Keratinocyte (primary cell): Measurements from ENCODE around the gene PLA2G6. TPM values are rescaled to one million over a fixed set of nuclear protein-coding genes. Genes with fewer than 3 reads are reported as not detected.

Experiments
- DNase-seq: peaks from one replicate; pipeline ENCODE4 v3.0.0-alpha.2; 2011; ENCODE audit warnings: low read depth, missing footprints, low spot score
- FAIRE-seq: peaks from 2 replicates; lab custom pipeline; 2011; peaks lifted over from hg19 to GRCh38; lab: Jason Lieb, UNC
- H2AFZ ChIP-seq: 2 replicates; pipeline ENCODE4 v1.6.0; 2012; ENCODE audit warnings: low read length, control low read depth, inconsistent platforms; ENCODE audit not compliant: control insufficient read depth
- H3K27ac ChIP-seq: 2 replicates; pipeline ENCODE4 v1.5.1; 2011; ENCODE audit warnings: low read length; ENCODE audit not compliant: control insufficient read depth, insufficient read depth
- H3K27me3 ChIP-seq: 3 replicates; pipeline ENCODE4 v1.6.0; 2011; ENCODE audit warnings: low read length; ENCODE audit not compliant: control insufficient read depth, insufficient read depth; ENCODE audit errors: extremely low read depth
- H3K36me3 ChIP-seq, 2 experiments: 2 replicates in 1 of 2; 3 replicates in 1 of 2; pipeline ENCODE4 v1.5.1; 2011; ENCODE audit warnings: low read length in 2 of 2, mild to moderate bottlenecking in 1 of 2; ENCODE audit not compliant: control insufficient read depth in 2 of 2, insufficient read depth in 2 of 2; ENCODE audit errors: extremely low read depth in 1 of 2
- H3K4me1 ChIP-seq: 3 replicates; pipeline ENCODE4 v1.5.1; 2011; ENCODE audit warnings: low read length; ENCODE audit not compliant: control insufficient read depth, insufficient read depth; ENCODE audit errors: extremely low read depth
- H3K4me2 ChIP-seq: 3 replicates; pipeline ENCODE4 v1.6.0; 2011; ENCODE audit warnings: low read depth, low read length; ENCODE audit not compliant: control insufficient read depth, insufficient read depth; ENCODE audit errors: extremely low read depth
- H3K4me3 ChIP-seq, 3 experiments: fragments of 200-600 bp in 1 of 3; sonication (generic) in 1 of 3; 2 replicates in 2 of 3; 3 replicates in 1 of 3; pipeline ENCODE4 v1.5.1; 2011 to 2016; ENCODE audit warnings: low read length in 3 of 3, mild to moderate bottlenecking in 3 of 3, control low read depth in 2 of 3, inconsistent platforms in 1 of 3, low read depth in 1 of 3, mixed read lengths in 1 of 3, mixed run types in 1 of 3, moderate library complexity in 1 of 3; ENCODE audit not compliant: control insufficient read depth in 2 of 3, insufficient read depth in 2 of 3; ENCODE audit errors: extremely low read depth in 1 of 3
- H3K79me2 ChIP-seq: 2 replicates; pipeline ENCODE4 v1.6.0; 2012; ENCODE audit warnings: low read length; ENCODE audit not compliant: control insufficient read depth, insufficient read depth
- H3K9ac ChIP-seq: 3 replicates; pipeline ENCODE4 v1.6.0; 2011; ENCODE audit warnings: low read length; ENCODE audit not compliant: control insufficient read depth, insufficient read depth; ENCODE audit errors: extremely low read depth
- H3K9me1 ChIP-seq: 3 replicates; pipeline ENCODE4 v1.6.0; 2011; ENCODE audit warnings: low read length; ENCODE audit not compliant: control insufficient read depth, insufficient read depth; ENCODE audit errors: extremely low read depth
- H3K9me3 ChIP-seq: 2 replicates; pipeline ENCODE4 v1.5.1; 2012; ENCODE audit warnings: low read depth, low read length; ENCODE audit not compliant: control insufficient read depth
- H4K20me1 ChIP-seq: 3 replicates; pipeline ENCODE4 v1.6.0; 2011; ENCODE audit warnings: low read length; ENCODE audit not compliant: control insufficient read depth, insufficient read depth; ENCODE audit errors: extremely low read depth
- CTCF ChIP-seq, 3 experiments: IDR thresholded peaks in 1 of 3; conservative IDR thresholded peaks in 1 of 3; optimal IDR thresholded peaks in 1 of 3; 2 replicates in 2 of 3; 3 replicates in 1 of 3; pipeline versions ENCODE3 to v1.5.1; 2011; ENCODE audit warnings: low read length in 3 of 3, mild to moderate bottlenecking in 3 of 3, moderate library complexity in 2 of 3, control low read depth in 1 of 3, inconsistent platforms in 1 of 3; ENCODE audit not compliant: insufficient read depth in 2 of 3; ENCODE audit errors: extremely low read depth in 1 of 3
- EZH2 ChIP-seq: IDR thresholded peaks from one replicate; pipeline ENCODE4 v1.6.1; 2012; ENCODE audit warnings: inconsistent platforms, mild to moderate bottlenecking, low read length, moderate library complexity
- dilution Hi-C: fragments of 300-500 bp; cut with MboI; formaldehyde crosslinking; loops from one replicate; pipeline ENCODE4 v1.7.0; 2020; ENCODE audit warnings: low sequenced_read_pairs; ENCODE audit not compliant: extremely low pct_ligation_motif_present
- polyA plus RNA-seq, 5 experiments: library from polyadenylated mRNA; depleted of rRNA in 3 of 5; stranded (reverse) in 3 of 5; stranded (forward) in 1 of 5; unstranded in 1 of 5; fragments of >200 nt; gene quantifications; 1 replicate in 1 of 5; 2 replicates in 3 of 5; 3 replicates in 1 of 5; pipeline versions ENCODE4 v1.2.1 to v1.2.3, GENCODE V29; 2011 to 2012; ENCODE audit warnings: missing spikeins in 2 of 5, low read depth in 1 of 5, low replicate concordance in 1 of 5

Gene PLA2G6
- polyA plus RNA-seq, 1 donor (not counting 4 experiments of a cell fraction or from before 2014, with no cell fraction given) = 5.2 TPM

GRCh38 chr22:38066381-38067027 is 115.1 kb downstream of the PLA2G6 start:
- H3K4me2 ChIP-seq = no peak overlapping the region
- H3K4me1 ChIP-seq = no peaks in the 10 kb centered on the region
- no peak overlapping the region for H3K9ac ChIP-seq
- dilution Hi-C loops = no loop called here
- FAIRE-seq (no peak), DNase-seq (no peak)
- H3K9me3 ChIP-seq = no peaks in the 10 kb centered on the region
- H2AFZ ChIP-seq = no peak overlapping the region
- no peaks in the 10 kb centered on the region for H4K20me1 ChIP-seq
- no peak overlapping the region for H3K27ac ChIP-seq
- H3K4me3 ChIP-seq = no peak overlapping the region
- peaks cover 28 to 29% of the 10 kb centered on the region in 2 experiments for H3K36me3 ChIP-seq
- H3K79me2 ChIP-seq = no peaks in the 10 kb centered on the region
- H3K9me1 ChIP-seq = no peaks in the 10 kb centered on the region
- TF ChIP-seq EZH2 = no peak
- TF ChIP-seq CTCF (optimal IDR thresholded peaks at IDR 0.05 in 1 of 3, IDR thresholded peaks at IDR 0.05 in 1 of 3, conservative IDR thresholded peaks at IDR 0.05 in 1 of 3; ENCODE audit: extremely low read depth in 1 of 3, insufficient read depth in 2 of 3, low read length in 3 of 3) = no peak
- no peaks in the 10 kb centered on the region for H3K27me3 ChIP-seq

- Histone ChIP-seq H2AFZ (no peak overlapping the region), H3K9me1 (no peaks in the 10 kb centered on the region), H3K9ac (no peak overlapping the region), H3K4me2 (no peak overlapping the region), H3K9me3 (no peaks in the 10 kb centered on the region), H3K27ac (no peak overlapping the region), H3K79me2 (no peaks in the 10 kb centered on the region), H3K4me3 (no peak overlapping the region), H3K36me3 (peaks cover 28 to 29% of the 10 kb centered on the region in 2 experiments), H3K27me3 (no peaks in the 10 kb centered on the region), H3K4me1 (no peaks in the 10 kb centered on the region), H4K20me1 (no peaks in the 10 kb centered on the region)
- dilution Hi-C loops = no loop called here
- no peak for FAIRE-seq
- TF ChIP-seq CTCF (optimal IDR thresholded peaks at IDR 0.05 in 1 of 3, IDR thresholded peaks at IDR 0.05 in 1 of 3, conservative IDR thresholded peaks at IDR 0.05 in 1 of 3; ENCODE audit: extremely low read depth in 1 of 3, insufficient read depth in 2 of 3, low read length in 3 of 3) (no peak), EZH2 (no peak)
- DNase-seq = no peak
Observed at GRCh38 chr22:38065539-38065938, 116.1 kb downstream of the PLA2G6 start.
